SKM-1 treated with dmso at 0.1 percent for 144 hours (cell line): ENCODE results near the gene CCL4.

Experiments
- DNase-seq: peaks from one replicate; lab custom pipeline; 2025; ENCODE audit not compliant: unreplicated experiment; lab: John Stamatoyannopoulos, UW

CCL4 gene

GRCh38 chr17:36142806-36143205 lies 39.2 kb downstream of the CCL4 start:
- DNase-seq: no peak

- DNase-seq: no peak
Measured at GRCh38 chr17:36144014-36144413, 40.4 kb downstream of the CCL4 start.

- no peak for DNase-seq
Measured at GRCh38 chr17:36144981-36145729, 41.5 kb downstream of the CCL4 start.

- DNase-seq: no peak
Measured at GRCh38 chr17:36147601-36148000, 44.0 kb downstream of the CCL4 start.

- peak; percentile 82 for DNase-seq
Measured at GRCh38 chr17:36148559-36149295, 45.1 kb downstream of the CCL4 start.

GRCh38 chr17:36149296-36149820 lies 45.7 kb downstream of the CCL4 start:
- no peak for DNase-seq

- no peak for DNase-seq
Measured at GRCh38 chr17:36151891-36152638, 48.4 kb downstream of the CCL4 start.

- DNase-seq: no peak
Measured at GRCh38 chr17:36152639-36153120, 49.1 kb downstream of the CCL4 start.

- no peak for DNase-seq
Measured at GRCh38 chr17:36153895-36154610, 50.4 kb downstream of the CCL4 start.
